Fibroblast of lung (primary cell): Measurements from ENCODE around the gene VPS35.

ENCODE experiments used
- CTCF ChIP-seq, 2 donors: IDR thresholded peaks in 1 of 2; conservative IDR thresholded peaks in 1 of 2; 1 replicate in 1 of 2; 2 replicates in 1 of 2; pipeline ENCODE4 v1.5.1; 2011 to 2012; ENCODE audit warnings: low read length in 2 of 2, control low read depth in 1 of 2, inconsistent platforms in 1 of 2, low read depth in 1 of 2, mild to moderate bottlenecking in 1 of 2
- EZH2 ChIP-seq: IDR thresholded peaks from 2 replicates; pipeline ENCODE4 v1.5.1; 2012; ENCODE audit warnings: low read length, control low read depth, mild to moderate bottlenecking; ENCODE audit errors: missing control alignments

DNA sequence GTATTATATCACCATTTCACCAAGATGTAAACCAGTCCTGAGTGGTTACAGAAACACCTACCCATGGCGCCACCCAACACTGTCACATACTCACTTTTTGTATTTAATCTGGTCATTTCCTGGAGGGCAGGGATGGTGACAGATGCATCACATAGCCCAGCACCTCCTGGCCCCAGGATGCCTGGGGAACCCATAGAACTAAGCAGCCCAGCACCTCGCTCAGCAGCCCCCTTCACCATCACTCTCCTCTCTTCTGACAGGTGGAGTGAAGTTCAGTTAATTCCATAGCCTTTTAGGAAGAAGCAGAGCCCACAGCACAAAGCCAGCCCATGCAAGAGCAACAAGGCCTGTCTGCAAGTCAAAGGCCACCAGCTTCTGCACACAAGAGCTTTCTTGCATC lies 31.6 kb upstream of the VPS35 start:
- TF ChIP-seq CTCF (conservative IDR thresholded peaks at IDR 0.05 in 1 of 2, IDR thresholded peaks at IDR 0.05 in 1 of 2; ENCODE audit: low read depth in 1 of 2, low read length in 2 of 2) = no peak
- no peak for TF ChIP-seq EZH2
